Germinal center (tissue), 1 donor: ENCODE measurements around the gene CCDC39.
A peak's percentile ranks its signal among the peaks of the same experiment; 100 is the strongest.

ENCODE experiments used
- DNase-seq: peaks from one replicate; pipeline ENCODE4 v3.0.0; 2012; ENCODE audit warnings: mixed read lengths, low spot score

CCDC39 gene

DNA sequence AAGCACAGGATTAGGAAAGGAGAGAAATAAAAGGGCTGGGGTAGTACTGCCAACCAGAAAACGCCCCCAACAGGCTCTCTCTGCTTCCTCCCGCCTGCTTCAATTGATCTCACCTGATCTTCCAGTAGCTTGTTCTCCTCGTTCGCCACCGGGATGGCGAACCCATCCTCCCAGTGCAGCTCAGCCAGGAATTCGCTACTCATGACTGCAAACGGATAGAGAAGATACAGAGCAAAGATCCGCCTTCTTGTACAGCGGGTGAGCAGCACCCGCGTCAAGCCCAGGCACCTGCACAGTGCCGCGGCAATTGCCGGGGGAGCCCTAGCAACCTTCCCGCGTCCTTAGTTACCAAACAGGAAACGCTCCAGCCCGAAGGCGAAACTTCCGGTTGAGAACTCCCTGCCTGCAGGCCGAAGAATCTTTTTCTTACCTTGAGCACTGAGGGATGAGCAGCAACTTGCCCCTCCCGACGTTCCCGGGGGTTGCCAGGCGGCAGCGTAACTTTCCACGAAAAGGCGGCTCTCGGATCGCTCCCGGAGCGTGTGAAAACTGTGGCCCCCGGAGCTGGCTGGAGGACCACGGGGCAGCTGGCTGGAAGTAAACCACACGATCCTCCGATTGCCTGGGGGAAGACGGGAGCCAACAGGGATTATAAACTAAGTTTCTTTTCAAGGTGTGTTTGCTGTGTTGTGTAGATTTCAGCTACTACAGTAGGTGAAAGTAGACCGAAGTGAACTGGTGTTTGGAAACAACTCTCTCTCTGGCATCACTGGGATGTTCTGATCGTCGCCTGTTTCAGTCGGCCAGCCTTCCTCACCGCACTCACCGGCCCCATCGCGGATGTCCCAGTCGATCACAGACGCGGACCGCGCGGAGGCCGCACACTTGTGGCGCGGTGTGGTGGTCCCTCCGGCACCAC is at the start of gene CCDC39:
Gene CCDC39 (minus strand): TSS at position 312 of the 919 bp plus-strand sequence. CDS start 109 bp downstream, at position 203.
- peak; percentile 66 for DNase-seq

DNA sequence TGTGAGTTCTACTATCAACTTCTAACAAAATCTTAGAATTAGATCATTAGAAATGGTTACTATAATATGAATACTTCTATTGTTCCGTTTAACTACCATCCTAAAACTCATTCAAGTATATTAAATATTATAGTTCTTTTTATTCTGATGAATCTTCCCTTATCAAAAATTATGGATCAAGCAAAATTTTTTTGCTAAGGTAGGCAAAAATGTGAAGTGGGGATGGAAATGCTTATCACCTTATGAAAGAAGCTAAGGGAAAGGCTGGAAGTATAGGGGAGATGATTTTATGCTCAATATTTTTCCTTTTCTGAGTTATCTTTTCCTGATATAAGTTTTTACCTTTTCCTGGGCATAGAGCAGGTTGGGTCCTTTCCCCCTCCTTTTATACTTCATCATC is 40.7 kb upstream of the CCDC39 start:
- DNase-seq: no peak

DNA sequence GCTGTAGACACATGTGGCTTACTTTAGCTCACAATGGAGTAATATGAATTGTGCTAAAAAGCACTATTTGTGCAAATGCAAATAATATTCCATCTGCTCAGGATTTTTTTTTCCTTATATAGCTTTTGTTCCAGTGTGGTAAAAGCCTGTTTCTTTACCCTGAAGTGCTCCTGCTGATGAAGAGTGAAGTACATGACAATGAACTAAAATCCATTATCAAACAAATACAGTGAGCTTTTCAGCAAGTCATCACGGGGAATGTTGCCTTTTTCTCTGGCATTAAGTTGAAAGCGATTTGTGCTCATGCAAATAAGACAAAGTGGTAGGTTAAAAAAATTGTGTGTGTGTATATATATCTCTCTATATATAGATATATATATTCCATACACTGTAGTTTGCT is 28.6 kb upstream of the CCDC39 start:
- DNase-seq: no peak

DNA sequence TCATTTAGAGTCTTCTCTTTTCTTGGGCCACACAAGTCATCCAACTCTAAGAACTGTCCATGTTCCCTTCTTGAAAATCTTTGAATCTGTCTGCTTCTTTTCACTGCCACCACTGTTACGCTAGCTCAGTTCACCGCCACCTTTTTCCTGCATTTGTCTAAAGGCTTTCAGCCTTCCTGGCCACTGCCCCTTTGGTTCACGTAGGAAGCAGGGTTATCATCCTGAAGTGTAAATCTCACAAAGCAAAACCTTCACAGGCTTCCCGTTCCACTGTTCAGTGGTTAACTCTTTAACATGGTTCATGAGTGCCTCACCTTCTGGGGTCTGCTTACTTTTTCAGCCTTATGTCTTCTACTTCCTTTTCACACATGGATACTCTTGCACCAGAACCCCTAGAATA is 26.3 kb upstream of the CCDC39 start:
- no peak for DNase-seq

DNA sequence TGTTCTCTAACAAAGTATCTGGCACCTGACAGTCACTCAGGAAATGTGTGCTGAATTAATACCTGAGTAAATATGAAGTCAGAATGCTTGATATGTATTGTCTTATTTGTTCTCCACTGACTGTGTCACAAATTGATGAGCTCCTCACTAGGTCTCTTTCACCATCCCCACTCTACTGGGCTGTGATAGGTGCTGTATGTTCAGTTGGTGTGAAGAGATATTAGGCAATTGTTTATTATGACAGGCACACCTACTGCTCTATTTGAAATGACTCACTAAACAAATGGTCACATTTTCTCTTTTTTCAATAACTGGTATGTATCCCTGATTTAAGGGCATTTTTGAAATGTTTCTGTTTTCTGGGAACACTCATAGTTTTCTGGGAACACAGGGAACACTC is 25.2 kb upstream of the CCDC39 start:
- no peak for DNase-seq

DNA sequence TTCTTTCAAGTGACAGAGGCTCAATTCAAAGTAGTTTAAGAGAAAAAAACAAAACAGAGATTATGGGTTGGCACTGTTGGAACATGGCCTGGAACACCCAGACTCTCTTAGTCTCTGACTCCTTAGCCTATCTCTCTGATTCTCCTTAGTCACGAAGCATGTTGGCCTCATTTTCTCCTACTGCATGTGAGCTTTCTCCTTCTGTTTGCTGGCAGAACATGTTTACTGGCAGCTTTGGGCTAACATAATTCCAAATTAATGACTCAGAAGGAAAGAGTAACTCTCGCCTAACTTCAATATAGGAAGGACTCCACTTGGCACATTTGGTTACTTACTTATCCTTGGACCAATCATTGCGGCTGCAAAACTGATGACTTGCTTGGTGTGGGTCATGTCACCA is 21.7 kb upstream of the CCDC39 start:
- DNase-seq: no peak

DNA sequence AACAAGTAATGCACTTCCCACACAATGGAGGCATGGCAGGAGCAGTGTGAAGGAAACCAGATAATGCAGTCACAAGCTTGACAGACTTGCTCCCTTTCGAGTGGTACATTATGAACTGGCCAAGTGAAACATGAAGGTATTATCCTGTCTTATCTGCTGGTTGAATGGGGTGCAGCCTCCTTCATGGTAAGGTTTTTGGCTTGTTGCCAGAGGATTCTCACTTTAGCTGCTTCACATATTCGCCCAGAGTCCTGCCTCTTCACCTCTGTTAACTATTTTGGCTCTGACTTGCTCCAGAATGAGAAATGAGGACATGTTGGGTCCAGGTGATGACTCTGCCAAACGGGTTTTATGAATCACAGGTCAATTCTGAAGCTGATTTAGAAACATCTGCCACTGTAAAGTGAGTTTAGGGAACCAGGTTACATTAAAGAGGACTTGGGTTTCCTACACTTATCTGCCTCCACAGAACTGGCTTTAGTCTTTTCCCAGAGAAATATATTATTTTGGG is 19.5 kb upstream of the CCDC39 start:
- DNase-seq: no peak

DNA sequence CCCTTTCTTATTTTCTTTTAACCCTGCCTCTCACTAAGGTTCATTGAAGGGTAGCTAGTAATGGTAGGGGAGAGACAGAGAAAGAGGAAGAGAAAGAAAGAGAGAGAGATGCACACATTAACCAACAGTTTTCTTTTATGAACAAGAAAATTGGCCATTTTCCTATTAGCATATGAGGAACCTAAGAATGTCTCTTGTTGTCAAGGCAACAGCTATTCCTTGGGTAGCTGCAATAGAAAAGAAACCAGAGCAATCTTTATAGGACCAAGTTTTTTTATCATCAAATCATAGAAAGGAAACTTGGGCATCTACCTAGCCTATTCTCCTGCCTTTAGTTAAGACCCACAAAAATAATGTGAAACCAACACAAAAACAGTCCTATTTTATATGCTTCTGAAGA is 15.0 kb upstream of the CCDC39 start:
- no peak for DNase-seq

DNA sequence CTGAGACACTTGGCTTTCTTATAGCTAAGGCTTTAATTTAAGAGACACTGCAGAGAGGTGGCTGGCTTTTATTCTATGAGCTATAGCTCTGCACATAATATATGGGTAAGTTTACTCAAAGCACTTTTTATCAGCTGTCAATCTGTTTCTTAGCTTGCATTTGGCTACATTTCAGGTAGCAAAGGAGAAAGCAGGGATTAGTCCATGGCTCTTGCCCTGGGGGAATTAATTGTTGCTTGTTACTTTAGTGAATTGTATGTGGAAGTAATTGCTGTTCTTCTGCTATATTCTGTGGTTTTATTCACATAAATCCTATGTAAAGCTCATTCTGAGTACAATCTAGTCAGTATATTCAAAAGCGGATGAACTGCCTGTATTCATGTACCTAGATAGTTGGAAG is 14.4 kb upstream of the CCDC39 start:
- no peak for DNase-seq

DNA sequence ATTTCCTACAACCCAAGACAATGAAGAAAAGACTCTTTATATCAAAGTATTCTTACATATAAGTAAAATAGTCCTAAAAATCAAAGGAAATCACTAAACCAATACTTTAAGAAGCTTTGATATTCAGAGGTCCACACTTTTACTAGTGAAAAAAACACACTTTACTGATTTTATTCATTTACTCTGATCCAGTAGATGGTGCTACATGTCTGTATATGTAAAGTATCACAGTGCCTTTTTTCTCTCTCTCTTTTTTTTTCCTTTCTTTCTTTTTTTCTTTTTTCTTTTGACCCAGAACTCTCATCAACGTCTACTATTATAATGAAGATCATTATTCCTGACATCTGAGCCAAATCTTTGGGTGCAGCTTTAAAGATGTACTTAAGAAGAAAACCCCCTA is 10.8 kb upstream of the CCDC39 start:
- no peak for DNase-seq

DNA sequence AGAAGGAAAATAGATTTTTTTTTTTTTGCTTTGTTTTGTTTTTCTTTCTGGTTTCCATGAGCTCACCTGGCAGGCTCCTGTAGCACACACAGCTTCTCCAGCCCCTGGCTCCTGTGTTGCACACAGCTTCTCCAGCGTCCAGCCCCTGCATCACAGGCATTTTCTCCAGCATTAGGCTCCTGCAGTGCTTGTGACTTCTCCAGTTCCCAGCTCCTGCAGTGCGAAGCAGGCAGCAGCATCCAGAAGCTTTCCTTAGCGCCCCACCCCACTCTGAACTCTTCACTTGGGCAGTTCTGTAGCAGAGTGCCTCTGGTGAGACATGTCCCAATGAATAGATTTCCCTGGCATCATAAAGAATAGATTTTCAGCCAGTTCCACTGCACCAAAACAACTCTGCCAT is 5.5 kb upstream of the CCDC39 start:
- no peak for DNase-seq

DNA sequence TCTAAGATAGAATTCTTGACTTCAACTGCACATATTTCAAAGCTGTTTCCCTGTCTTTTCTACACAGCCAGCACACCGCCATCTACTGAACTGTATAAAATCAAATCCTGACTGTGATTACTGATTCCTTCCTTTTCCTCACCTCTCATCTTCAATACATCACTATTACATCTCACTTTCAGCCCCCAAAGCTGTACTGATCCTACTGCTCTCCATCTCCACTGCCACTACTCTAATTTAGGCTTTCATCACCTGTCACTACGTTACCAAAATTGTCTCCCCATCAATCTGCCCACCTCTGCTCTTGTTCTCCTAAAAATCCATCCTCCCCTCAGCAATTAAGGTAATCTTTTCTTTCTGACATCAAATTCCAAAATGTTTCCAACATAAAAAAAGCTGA is 4.5 kb upstream of the CCDC39 start:
- DNase-seq: no peak

DNA sequence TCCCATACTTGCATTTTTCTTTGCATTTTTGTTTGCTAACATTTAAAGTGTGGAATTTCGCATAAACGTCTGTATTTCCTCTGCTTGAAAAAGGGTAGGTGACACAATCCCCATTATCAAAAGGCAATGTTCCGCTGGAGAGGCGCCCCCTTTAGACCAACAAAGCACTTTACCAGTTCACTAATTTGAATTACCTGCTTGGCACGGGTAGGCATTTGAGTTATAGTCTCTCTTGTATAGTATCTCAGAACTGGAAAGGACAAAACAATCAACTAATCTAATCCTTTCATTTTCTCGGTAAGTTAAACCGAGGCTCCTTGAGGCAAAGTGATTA is 775 bp upstream of the CCDC39 start:
- DNase-seq: peak; percentile 31

DNA sequence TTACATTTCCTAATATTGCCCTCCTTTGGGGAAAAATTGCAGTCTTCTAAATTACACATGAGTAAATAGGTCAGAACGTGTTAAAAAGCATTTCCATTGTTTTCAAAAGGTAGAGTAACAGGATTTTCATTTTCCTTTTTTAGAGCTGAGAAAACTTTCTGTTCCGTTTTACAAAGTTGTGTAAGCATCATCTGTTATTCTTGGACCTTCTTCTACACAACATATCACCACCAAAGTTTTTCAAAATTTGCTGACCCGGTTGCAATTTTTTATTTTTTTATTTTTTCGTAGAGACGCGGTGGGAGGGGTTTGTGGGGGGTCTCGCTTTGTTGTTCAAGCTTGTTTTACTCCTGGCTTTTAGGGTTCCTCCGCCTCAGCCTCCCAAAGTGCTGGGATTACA is 1.1 kb downstream of the CCDC39 start:
- no peak for DNase-seq

DNA sequence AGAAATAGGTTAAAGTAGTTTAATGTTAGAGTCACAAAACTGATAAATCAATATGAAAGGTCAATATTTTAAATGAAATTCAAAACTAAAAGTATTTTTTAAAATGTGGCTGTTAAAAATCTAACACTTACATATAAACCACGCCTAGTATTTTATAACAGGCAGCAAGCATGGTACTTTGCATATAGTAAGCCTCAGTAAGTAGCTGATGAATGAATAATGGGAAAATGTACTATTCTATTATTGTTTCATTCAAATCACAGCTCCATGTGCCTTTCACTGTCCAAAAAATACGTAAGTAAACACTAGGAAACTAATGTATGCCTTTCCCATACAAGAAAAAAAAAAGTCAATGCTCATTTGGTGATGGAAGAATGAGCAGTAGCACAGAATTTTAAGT is 17.8 kb downstream of the CCDC39 start:
- no peak for DNase-seq

DNA sequence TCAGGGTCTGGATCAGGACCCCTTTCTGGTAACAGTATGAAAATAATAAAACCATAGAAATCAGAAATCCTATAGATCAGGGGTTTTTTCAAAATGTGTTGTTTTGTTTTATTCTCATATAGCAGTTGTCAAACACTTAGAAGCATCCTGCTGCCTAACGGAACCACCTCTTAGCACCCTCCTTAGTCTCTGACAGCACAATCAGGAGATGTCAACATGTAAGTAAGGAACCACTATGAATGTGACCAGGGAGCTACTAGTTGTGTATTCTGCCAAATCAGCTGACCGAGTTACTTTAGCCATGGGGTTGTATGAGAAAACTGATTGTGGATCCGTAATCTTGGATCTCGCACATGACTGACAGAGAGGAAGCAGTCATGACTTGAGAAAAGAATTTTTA is 22.2 kb downstream of the CCDC39 start:
- DNase-seq: no peak

DNA sequence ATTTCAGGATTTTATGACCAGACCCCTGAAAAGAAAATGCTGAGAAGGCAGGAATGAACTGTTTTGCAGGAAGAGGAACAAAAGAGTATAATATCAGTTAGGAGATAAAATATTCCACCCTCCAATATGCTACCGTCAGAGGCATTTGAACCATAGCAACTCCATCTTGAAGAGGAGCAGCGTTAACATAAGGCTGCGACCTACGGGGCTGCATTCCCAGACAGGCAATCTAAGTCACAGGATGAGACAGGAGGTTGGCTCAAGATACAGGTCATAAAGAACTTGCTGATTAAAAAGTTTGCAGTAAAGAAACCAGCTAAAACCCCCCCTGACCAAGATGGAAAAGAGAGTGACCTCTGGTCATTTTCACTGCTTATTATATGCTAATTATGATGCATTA is 22.9 kb downstream of the CCDC39 start:
- no peak for DNase-seq

DNA sequence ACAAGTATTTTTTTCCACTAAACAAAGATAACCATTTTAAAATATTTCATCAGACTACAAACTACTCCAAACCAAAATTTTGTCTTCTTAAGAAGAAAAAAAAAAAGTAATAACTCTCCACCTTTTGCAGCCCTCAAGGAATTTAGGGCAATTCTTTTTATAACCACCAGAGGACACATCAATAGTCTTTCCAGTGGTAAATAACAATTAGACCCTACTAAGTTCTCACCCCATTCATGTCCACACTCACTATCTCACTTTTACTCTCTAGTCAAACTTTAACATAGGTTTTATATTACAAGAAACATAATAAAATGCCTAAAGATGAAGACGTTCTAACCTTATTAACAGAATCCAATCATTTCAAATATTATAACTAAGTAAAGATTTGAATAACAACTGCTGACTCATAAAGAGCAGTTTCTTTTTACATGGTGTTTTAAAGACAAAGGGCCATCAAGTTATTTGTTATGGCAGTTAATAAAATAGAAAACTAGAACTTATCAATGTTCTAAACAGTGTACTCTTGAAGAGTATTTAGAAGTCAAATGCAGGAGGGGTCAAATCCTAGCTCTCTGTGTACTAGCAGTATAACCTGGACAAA is 33.0 kb downstream of the CCDC39 start:
- DNase-seq: peak; percentile 2

DNA sequence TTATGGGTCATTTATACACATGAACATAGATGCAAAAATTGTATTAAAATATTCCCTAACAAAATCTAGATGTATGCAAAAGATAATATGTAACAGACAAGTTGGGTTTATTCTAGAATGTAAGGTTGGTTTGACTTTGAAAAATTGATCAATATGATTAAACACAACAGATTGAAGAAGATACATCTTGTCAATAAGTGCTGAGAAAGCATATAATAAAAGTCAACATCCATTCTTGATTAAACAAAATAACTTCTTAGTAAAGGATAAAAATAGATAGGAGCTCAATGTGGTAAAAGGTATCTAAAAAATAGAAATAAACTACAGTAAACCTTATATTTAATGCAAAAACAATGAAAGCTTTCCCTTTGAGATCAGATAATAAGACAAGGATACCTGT is 38.3 kb downstream of the CCDC39 start:
- no peak for DNase-seq

DNA sequence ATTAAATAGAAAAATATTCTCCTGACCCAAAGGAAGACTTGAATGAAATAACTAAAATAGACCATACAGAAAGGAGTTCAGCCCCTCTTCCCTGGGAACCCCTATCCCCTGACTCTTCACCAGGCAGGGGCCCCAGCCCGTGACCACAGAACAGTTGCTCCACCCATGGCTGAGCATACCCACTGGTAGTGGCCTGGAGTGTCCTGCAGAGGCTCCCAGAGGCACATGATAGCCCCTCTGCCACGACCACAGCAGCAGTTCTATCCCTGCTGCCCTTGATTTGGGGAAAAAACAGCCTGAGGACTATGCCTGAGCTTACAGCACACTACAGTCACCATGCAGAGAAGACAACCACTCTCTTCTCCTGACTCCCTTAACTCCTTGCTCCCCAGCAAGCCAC is 45.6 kb downstream of the CCDC39 start:
- DNase-seq: no peak

DNA sequence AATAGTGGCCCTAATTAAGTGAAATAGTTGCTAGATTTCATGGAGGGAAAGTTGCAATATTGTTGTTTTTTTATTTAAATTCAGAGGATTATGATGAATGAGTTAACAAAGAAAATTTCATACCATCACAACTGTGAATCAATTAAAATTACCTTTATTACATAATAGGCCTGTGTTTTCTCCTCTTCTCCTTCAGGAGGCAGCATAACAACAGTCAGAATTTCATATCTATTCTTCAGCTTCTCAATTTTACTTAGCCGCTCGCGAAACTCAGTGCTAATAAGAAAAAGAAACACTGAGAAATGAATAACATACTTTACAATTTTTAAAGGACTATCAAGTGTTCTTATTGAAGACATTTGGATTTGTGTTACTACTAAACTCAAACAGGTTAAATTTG is 48.0 kb downstream of the CCDC39 start:
- DNase-seq: no peak

DNA sequence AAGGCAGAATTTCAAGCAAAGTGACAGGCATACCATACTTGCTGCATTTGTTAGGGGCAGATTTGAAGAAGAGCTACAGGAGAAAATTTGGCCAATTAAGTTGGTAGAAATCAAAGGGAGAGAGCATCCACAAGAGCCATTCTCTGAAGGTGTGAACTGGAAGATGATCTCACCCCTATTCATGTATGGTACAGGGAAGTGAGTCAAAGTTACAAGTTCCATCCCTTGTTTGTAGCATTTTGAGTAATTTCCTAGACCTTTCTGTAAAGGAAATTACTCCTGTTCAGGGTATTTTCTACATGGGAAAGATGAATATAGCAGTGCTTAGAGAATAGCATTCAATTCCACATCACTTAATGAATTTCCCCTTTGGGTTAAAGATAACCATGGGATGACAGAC is 48.9 kb downstream of the CCDC39 start:
- no peak for DNase-seq

DNA sequence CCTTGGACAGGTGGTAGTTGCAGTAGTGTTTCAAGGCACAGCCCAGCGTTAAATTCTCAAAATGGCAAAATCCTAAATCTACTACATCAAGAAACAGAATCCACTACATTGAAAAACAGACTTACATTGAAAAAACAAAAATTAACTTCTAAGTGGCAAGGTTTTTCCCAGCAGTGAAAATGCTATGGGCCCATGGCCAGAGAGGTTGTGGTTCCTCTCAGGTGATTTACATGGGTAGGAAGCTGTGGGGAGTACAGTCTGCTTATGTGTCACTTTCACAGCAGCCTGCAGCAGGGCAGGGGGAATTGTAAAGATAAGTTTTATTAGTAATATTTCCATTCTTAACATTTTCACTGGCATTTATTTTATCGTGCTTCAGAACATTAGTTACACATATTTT is 52.4 kb downstream of the CCDC39 start:
- DNase-seq: no peak

DNA sequence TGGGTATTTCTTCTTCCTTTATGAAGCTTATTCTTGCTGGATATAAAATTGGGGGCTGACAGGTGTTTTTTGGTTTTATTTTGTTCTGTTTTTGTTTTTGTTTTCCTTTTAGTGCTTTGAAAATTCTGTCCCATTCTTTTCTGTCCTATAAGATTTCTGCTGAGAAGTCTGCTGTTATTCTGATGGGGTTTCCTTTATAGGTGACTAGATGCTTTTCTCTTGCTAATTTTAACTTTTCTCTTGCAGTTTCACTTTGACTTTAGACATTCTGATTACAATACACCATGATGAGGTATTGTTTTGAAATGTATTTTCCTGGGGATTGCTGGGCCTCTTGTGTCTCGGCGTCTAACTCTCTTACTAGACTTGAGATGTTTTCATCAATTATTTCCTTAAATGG is 54.6 kb downstream of the CCDC39 start:
- DNase-seq: no peak
